GM18868 (cell line): Measurements from ENCODE around the gene CUTA.
"Not testable (repeated sequence)": the region's sequence is repeated elsewhere in the genome, so short reads cannot be mapped to it uniquely, and the experiment has no call there.

Experiments used
- ATAC-seq: cut with Tn5 transposase; IDR thresholded peaks from one replicate; pipeline ENCODE4 v1.9.1; 2021; ENCODE audit warnings: mild to moderate bottlenecking, moderate library complexity; ENCODE audit not compliant: unreplicated experiment

CUTA gene

GRCh38 chr6:33373960-33374910 lies 43.7 kb downstream of the CUTA start:
- ATAC-seq = no peak

DNA sequence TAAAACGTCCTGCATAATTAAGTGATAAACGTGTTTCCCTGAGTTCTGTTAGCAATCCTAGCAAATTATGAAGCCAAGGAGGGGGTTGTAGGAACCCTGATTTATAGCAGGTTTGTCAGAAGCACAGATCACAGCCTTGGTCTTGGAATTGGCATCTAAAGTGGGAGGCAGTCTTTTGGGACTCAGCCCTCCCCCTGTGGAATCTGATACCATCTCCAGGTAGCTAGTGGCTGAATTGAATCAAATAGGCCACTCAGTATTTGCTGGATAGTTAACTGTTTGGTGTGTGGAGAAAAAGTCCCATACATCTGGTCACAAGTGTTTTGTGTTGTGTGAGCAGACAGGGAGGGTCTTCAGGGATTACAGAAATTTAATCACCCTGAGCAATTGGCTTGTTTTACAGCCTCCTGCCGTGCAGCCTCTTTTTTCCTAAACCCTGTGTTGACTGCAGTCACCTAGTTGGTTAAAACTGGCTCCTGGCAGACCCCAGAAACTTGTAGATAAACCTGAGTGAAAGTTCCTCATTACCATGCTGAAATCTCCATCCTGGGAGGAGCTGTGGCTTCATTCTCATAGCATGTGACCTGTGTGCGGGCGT lies 45.3 kb downstream of the CUTA start:
- no peak for ATAC-seq

DNA sequence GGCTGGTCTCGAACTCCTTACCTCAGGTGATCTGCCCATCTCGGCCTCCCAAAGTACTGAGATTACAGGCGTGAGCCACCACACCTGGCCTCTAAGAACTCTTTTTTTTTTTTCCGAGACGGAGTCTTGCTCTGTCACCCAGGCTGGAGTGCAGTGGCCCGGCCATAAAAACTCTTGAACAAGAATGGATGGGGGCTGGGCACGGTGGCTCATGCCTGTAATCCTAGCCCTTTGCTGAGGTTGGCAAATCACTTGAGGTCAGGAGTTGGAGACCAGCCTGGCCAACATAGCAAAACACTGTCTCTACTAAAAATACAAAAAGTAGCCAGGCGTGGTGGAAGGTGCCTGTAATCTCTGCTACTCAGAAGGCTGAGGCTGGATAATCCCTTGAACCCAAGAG lies 46.0 kb downstream of the CUTA start:
- ATAC-seq = not testable (repeated sequence)

DNA sequence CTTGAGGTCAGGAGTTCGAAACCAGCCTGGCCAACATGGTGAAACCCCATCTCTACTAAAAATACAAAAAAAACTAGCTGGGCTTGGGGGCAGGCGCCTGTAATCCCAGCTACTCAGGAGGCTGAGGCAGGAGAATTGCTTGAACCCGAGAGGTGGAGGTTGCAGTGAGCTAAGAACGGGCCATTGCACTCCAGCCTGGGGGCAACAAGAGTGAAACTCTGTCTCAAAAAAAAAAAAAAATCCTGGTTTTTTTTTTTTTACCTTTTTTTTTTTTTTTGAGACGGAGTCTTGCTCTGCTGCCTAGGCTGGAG lies 50.2 kb downstream of the CUTA start:
- not testable (repeated sequence) for ATAC-seq

DNA sequence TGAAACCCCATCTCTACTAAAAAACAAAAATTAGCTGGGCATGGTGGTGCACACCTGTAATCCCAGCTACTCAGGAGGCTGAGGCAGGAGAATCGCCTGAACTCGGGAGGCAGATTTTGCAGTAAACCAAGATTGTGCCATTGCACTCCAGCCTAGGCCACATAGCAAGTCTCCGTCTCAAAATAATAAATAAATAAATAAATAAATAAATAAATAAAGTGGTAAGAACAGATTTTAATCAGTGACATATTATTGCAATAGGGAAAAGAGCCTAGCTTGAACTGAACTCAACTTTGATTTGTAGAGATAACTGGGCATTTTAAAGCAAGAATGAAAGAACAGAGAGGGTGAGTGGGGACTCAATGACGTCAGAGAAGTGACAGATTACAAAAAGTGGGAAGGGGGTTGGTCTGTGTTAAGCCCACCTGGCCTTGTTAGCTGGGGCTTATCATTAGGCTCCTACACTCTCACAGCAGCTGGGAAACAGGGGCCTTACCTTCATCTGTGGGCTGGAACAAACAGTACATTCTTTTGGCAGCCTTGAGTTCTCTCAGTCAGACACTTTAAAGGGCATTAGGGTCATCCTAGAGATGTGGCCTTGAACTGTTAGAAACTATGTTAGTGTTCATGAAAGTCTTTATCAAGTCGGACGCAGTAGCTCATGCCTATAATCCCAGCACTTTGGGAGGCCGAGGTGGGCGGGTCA lies 50.7 kb downstream of the CUTA start:
- no peak for ATAC-seq
